Myocyte (in vitro differentiated cells): ENCODE data around the gene PHGDH. TPM values are rescaled to one million over a fixed set of nuclear protein-coding genes. Genes with fewer than 3 reads are reported as not detected.

Experiments used
- DNase-seq: peaks from one replicate; pipeline ENCODE4 v3.0.0-alpha.2; 2012; ENCODE audit warnings: low read depth
- total RNA-seq: library from RNA; depleted of rRNA; stranded (reverse); fragments of >200 nt; gene quantifications from 2 replicates; pipeline ENCODE4 v1.2.3, GENCODE V29; 2014

PHGDH gene
- total RNA-seq, 1 donor from 2014 or later: 23.9 TPM

DNA sequence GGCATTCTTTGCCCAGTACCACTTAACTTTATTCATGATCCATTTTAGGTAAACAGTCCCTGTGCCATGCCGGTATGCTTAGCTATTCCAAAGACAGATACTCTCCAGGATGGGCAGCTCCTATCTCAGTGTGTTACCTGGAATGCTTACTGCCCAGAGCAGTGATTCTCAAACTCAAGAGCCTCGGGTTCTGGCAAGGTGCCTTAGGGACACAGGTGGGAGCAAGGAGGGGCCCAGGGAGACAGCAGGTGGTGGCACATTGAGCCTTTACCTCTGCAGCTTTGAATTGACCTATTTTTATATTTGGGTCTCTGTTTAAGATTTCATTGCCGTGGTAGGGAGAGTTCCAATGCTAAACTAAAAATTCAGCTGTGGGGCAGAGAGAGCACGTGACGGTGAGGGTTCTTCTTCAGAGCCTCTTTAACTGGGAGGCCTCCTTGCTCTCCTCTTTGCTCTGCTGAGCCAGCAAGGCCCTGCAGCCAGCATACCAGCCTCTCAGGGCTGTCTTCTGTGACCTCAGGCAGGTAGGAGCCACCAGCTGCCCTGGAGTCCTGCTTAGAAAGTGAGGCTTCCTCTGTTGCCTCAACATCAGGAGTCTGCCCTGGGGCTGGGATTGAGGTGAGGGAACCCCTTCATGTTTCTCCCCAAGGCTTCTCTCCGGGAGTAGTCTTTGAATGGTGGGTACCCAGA lies 20.2 kb downstream of the PHGDH start:
- DNase-seq: no peak

DNA sequence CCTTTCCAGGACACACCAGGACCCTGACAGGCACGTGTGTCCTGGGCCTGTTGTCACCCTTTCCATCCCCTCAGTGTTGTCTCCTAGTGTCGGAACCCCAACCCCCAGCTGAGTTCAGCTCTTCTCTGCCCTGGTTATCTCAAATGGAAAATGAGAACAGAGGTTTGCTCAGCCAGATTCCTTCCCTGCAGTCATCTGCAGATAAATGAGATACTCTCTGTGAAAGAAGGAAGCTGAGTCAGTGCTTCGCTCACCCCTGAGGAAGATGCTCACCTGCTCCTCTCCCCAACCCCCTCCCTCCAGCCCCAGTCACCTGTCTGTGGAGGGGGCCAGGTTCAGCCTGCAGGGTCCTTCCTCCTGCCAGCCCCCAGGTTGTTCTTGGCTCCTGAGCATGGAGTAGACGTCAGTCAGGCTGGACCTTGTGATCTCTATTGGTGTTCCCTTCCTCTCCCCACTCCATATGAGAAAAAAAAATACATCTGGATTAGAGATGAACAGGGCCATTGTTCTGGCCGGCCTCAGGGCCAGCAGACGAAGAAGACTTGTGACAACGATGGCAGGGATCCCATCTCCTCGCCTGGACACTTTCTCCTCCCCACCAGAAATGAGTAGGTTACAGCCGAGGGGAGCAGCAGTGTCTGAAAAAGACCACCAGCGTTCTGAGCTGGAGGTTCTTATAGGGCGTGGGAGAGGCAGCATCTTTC lies 20.9 kb downstream of the PHGDH start:
- no peak for DNase-seq

DNA sequence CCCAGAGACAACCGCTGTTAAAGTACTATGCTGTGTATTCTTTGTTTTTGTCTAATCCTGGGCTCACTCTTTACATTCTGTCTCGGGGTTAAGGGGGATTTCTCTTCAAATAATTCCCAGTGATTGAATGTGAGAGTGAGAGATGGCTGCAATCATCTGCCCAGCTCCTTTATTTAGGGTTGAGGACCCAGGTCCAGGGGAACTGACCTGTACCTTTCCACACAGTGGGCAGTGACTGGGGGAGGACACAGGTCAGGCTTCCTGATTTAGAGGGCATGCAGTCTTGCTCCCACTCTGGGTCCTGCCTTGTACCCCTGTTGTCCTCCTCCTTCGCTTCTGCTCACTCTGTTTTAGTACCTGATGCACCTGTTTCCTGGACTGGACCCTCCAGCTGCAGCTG lies 22.0 kb downstream of the PHGDH start:
- no peak for DNase-seq

DNA sequence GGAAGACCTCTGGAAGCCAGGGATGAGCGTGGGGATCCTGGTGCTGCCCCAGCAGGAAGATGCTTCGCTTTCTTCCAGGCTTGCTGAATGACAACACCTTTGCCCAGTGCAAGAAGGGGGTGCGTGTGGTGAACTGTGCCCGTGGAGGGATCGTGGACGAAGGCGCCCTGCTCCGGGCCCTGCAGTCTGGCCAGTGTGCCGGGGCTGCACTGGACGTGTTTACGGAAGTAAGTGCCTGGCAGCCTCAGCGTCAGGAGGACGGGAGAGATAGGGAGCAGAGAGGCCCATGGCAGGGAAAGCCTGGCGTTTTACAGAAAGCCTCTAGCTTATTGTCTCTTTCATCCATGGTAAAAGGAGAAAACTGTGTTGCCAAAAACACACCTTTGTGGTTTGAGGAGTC lies 23.5 kb downstream of the PHGDH start:
- DNase-seq: no peak

DNA sequence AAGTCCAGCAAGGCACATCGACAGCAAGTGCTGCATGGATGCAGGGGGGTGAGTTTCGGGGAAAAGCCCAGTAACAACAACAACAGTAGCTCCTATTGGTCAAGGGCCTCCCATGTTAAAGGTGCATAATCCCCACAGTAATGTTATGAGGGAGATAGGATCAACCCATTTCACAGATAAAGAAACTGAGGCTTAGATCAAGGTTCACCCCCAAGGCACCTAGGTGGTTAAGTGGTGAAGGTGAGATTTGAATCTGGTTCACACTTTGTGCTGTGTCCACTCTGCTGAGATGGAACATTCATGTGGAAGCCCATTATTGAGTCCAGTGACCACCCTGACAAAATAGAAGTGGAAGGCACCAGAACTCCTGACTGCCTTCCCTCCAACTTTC lies 24.9 kb downstream of the PHGDH start:
- DNase-seq: no peak

DNA sequence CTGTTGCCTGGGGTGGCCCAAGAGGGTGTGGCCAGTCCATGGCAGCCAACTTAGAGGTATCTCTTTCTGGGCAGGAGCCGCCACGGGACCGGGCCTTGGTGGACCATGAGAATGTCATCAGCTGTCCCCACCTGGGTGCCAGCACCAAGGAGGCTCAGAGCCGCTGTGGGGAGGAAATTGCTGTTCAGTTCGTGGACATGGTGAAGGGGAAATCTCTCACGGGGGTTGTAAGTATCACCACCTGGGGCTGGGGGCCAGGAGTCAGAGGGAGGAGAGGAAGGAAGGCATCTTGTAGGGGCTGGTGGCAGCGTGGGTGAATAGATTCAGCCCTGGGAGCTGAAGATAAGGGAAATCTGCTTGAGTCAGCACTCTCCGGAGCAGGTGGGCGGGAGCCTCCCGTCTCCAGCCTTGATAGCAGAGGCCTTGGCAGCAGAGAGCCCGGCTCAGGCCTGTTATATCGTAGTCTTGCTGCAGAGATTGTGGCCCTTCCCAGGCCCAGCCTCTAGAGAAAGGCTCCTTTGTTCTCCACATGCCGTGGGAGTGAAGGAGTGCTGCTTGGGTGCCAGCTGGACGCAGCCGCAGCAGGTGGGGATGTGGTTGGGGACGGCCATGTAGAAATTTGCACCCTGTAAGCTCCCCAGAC lies 25.4 kb downstream of the PHGDH start:
- peak; percentile 85 for DNase-seq

DNA sequence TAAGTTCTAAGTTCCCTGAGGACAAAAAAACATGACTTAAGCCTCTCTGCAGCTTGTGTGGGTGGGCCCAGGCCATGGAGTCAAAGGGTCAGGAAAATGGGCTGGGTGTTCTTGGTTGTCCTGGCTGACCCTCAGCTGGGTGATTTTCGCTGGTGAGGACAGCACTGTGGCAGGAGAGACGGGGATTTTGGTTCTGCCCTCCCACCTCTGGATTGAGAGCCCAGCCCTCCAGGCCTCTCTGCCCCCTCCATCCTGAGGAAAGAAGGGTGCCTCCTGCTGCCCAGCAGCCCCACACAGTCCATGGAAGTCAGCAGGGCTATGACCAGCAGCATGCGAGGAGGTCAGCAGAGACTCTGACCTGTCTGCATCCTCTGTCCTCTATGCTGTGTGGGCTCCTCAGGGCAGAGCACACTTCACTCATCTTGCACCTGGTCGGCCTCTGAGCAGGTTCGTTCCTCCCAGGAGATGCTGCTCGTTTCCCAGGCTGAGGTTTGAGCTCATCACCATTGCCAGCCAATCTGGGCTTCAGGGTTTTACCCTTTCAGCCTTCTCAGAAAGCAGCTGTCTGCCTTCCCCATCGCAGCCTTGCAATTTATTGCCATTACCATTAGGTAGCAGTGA lies 26.5 kb downstream of the PHGDH start:
- DNase-seq: no peak

DNA sequence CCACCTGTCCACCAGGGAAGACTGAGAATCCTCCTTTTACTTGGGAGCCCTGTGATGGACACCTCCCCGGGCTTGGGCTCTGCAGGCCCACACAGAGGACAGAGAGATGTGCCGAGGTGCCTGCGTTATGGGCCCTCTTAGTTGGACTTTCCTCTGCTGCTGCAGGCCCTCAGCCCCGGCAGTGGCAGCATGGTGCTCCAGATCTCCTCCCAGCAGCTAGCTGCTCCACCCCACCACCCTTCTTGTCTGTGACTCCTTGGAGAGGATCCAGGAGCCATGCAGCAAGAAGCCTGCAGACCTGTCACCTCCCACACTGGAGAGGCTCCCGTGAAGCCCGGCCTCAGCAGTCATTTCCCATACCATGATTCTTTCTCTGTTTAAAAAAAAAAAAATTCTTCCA lies 27.4 kb downstream of the PHGDH start:
- DNase-seq: no peak

DNA sequence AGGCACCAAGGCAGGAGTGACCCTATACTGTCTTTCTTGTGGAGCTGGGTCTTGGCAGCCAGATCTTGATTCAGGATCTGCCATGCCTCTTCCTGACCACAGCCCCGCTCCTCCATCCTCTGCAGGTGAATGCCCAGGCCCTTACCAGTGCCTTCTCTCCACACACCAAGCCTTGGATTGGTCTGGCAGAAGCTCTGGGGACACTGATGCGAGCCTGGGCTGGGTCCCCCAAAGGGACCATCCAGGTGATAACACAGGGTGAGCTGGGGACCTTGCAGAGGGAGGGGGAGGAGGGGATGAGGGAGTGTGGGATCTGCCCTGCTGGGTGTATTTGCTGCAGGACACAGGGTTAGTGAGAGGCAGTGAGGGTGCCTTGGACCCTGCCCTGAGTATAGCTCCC lies 28.5 kb downstream of the PHGDH start:
- no peak for DNase-seq

DNA sequence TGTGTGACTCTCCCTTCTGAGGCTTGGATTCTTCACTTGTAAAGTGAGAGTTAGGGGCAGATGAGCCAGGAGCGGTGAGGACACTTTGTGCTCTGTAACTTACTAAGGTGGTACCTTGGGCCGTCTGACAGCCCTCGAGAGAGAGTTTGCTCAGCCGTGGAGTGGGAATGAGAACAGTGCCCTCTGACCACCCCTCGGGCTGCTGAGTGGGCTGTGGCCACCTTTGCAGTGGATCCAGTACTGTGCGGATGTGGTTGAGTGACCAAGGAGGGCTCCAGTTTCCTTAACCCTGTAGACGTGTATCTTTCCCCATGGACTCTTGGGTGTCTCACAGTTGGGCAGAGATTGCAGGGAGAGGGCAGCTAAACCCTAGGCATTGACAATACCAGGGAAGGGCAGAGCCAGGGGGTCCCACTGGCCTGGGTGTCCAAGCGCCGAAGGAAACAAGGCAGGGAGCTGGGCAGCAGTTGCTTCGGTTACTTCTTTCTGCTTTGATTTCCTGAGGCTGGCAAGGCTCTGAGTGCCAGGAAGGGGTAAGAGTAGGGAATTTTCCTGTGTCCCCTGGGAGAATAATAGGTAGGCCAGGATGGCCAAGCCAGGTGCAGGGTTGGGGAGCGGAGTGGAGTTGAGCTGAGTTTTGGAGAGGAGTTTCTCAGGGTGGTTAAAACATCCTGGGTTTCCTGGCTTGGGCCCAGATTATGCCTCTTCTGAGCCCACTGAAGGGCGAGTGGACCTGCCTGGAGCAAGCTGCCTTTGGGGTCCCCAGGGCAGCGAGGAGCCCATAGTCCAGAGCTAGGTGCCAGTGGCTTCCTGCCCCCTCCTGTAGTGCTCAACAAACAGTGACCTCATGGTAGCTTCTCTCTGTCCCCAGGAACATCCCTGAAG lies 29.4 kb downstream of the PHGDH start:
- no peak for DNase-seq

DNA sequence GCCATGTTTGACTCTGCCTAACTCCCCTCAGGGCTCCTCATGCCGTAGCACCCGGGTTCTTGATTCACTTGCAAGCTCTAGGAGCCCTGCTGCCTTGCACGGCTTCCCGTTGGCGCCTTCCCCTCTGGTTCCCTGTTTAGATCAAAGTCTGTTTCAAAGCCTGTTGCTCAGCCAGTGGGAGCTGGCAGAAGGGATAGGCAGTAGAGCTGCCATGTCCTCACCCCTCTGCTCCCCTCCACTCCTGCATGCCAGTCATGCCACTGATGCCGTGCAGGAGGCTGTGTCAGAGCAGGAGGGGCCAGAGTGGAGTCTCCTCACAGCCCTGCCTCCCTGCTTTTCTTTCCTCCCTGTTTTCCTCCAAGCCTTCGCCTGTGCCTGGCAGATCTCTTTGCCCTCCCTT lies 30.5 kb downstream of the PHGDH start:
- peak; percentile 54 for DNase-seq

DNA sequence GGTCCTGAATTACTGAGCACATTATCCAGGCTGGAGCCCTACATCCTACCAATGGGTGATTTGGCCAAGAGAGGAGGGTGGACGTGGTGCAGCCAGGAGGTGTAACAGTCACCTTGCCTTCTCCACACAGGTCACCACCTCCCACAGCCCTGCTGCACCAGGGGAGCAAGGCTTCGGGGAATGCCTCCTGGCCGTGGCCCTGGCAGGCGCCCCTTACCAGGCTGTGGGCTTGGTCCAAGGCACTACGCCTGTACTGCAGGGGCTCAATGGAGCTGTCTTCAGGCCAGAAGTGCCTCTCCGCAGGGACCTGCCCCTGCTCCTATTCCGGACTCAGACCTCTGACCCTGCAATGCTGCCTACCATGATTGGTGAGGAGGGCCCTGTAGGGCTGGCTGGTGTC lies 30.9 kb downstream of the PHGDH start:
- no peak for DNase-seq

DNA sequence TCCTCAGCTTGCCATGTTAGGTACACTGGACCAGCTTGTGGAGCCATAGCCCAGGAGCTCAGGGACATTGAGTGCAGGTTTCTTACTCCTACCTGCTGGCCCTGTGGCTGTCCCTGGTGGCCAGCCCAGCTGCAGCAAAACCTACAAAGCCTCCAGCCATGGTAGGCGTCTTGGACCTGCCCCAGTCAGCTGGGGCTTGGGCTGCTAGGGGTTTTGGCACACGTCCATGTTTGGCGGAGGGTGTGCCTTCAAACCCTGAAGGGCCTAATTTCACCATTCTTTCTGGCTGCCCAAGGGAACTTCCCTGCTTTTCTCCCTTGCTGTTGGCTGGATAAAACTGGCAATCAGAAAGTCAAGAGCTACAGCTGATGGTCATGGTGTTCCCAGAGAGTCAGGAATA lies 31.6 kb downstream of the PHGDH start:
- DNase-seq: no peak

DNA sequence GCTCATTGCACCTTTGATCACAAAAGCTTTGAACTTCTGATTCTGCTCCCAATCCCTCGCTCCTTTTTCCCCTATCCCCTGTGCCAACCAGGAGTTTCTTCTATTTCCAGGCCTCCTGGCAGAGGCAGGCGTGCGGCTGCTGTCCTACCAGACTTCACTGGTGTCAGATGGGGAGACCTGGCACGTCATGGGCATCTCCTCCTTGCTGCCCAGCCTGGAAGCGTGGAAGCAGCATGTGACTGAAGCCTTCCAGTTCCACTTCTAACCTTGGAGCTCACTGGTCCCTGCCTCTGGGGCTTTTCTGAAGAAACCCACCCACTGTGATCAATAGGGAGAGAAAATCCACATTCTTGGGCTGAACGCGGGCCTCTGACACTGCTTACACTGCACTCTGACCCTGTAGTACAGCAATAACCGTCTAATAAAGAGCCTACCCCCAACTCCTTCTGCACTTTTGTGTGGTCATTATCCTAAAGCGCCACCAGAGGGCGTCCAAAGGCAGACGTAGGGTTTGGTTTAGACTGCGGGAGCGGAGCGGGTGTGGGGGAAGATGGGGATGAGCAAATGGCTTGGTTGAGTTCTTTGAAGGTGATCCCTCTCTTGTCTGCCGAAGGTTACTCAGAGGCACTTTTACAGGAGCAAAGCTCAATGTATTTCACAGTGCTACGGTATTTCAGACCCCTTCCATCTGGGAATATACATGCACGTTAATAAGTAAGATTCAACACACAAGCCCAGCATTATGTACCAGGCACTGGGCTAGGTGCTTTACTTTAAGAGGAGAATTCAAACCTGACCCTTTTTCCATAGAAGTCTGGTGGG lies 32.3 kb downstream of the PHGDH start:
- DNase-seq: peak; percentile 86

DNA sequence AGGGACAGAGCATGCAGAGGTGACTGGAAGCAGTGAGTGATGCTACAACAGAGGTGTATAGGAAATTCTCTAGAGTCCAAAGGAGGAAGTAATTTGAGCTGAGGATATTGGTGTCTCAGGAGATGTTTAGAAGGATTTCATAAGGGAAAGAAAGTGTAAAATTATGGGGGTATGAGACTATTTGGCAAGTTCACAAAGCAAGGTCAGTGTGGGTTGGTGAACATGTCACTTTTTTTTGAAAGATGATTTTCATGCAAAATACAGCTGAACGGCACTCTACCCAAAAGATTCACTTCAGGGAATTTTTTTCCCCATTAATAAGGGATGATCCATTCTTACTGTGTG lies 32.8 kb downstream of the PHGDH start:
- DNase-seq: no peak

DNA sequence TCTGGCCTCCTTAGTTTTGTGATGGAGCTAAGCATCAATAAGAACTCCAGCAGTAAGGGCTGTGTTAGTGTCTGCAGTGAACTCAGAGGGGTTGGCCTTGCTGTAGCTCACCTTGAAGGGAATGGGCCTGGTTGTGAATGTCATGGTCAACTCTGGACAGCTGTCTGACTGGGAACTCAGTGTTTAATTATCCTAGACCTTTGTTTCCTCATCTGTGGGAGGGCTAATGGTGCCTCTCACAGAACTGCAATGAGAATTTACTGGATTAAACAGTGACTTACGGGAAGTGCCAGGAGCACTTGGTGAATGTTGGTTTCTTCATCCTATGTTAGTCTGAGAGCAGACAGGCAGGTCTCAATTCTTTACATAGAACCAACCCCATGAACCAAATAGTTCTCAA lies 33.3 kb downstream of the PHGDH start:
- DNase-seq: no peak

DNA sequence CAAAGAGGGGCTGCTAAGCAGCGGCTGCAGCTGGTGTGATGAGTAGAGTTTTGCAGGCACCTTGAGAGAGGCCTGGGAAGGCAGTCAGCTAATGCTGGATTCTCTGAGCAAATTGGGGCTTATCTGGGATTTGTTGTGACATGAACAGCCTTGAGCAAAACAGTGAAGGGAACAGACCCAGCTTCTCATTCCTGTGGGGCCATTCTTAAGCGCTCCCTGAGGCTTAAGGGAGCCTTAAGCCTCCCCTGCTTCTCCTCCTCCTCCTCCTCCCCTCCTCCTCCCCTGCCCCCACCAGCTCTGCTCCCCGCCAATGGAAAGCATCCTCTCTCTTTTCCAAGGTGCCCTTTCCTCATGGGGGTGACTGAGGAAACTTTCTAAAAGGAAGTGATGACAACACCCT lies 35.7 kb downstream of the PHGDH start:
- no peak for DNase-seq

DNA sequence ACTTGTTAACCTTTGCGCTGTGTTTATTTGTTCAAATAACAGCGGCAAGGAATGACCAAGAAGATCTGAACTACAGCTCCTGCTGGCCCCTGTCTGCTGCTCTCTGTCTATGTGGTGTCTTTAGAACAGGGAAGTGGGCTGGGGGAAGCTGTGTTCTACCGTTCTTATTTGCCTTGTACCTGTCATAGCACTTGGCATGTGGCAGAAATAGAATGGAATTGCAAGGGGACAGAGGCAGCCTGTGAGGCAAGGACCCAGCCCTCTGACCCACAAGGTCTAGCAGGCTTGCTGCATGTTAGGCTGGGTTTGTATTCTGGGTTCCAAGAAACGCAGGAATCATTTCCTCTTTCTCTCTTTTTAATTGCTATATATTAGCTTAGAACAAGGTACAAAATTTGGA lies 36.3 kb downstream of the PHGDH start:
- DNase-seq: no peak

DNA sequence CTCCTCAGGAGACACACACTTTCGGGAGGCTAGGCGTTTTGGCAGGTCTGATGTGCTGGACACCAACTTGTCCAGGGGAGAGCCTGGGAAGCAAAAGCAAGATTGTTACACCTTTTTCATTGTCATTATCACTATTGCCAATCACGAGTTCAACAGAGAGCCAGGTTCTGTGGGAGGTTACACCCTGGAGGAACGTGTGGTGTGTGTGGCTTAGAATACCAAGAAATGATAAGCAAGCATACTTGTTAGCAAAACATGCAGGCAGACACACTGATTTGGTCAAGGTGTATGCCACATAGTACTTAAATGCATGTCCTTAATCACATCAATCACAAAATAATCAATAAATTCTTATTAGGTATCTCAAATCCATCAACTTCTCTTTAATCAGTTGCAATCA lies 40.9 kb downstream of the PHGDH start:
- DNase-seq: no peak

DNA sequence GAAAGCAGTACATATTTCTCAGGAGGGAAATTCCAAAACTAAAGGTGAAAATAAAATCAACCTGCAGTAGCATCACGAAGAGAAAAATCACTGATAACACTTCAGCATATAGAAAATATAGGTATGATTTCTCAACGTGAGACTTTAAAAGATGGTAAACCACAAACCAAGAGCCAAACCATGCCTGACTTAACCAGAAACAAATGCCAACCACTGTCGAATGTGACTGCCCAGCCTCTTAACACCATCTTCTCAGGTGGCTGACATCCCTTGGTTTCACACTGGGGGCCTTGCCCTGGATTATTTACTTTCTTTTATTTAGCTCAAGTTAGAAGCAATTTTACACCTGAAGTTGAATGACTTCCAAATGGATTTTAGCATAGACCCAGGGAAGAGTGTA lies 46.9 kb downstream of the PHGDH start:
- no peak for DNase-seq

DNA sequence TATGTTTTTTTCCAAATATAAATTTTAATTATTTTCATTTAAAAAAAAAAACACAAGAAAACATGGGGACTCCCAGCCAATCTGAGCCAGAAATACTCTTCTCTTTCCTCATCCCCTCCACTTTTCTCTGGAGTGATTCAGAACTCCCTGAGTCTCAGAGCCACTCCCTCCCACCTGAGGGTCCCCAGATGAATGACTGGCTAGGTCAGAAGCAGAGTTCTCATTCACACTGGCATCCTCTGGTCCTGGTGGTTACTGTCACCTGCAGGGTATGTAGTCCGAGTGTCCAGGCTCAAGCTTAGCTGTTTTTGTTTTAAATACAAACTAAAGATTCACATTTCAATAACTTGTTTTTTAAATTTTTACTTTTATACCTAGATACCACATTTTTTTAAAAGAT lies 50.7 kb downstream of the PHGDH start:
- DNase-seq: no peak
